ENCODE data around the gene PABPN1L. TPM values are rescaled to one million over a fixed set of nuclear protein-coding genes. Genes with fewer than 3 reads are reported as not detected.

Gene PABPN1L
- total RNA-seq, 6 experiments from 2014 or later = 0.37 TPM; not detected in 5

GRCh38 chr16:88876942-88877526 is 10.6 kb upstream of the PABPN1L start:
- H3K36me3 ChIP-seq = no peaks in the 10 kb centered on the region
- intact Hi-C loops (cut with DNase I) = no loop called here
- H3K9me3 ChIP-seq = no peaks in the 10 kb centered on the region
- H3K4me1 ChIP-seq = peaks cover 0 to 18% (median 0%) of the 10 kb centered on the region in 4 donors
- ATAC-seq (no peak), DNase-seq (no peak)
- no peak overlapping the region for H3K27ac ChIP-seq
- no peak for TF ChIP-seq CTCF (IDR thresholded peaks at IDR 0.05)
- TF ChIP-seq POLR2A (IDR thresholded peaks at IDR 0.05) = no peak
- no peak overlapping the region for H3K4me3 ChIP-seq
- H3K27me3 ChIP-seq = no peaks in the 10 kb centered on the region
- WGBS (ENCODE audit: insufficient coverage, low coverage, low lambda C conversion rate, missing lambda C conversion rate) = 91% methylated on average over 4 of the region's 33 CpGs

GRCh38 chr16:88875703-88876234 is 9.3 kb upstream of the PABPN1L start:
- DNase-seq (no peak), ATAC-seq (no peak)
- no peaks in the 10 kb centered on the region for H3K27me3 ChIP-seq
- H3K4me3 ChIP-seq = no peak overlapping the region
- no peak overlapping the region for H3K27ac ChIP-seq
- intact Hi-C loops (cut with DNase I) = no loop called here
- no peak for TF ChIP-seq POLR2A (IDR thresholded peaks at IDR 0.05)
- TF ChIP-seq CTCF (IDR thresholded peaks at IDR 0.05) = no peak
- WGBS (ENCODE audit: insufficient coverage, low coverage, low lambda C conversion rate, missing lambda C conversion rate) = 92% methylated on average over 10 of the region's 22 CpGs
- no peaks in the 10 kb centered on the region for H3K36me3 ChIP-seq
- H3K9me3 ChIP-seq = no peaks in the 10 kb centered on the region
- H3K4me1 ChIP-seq = peaks cover 0 to 10% (median 0%) of the 10 kb centered on the region in 4 donors

- Histone ChIP-seq H3K4me1 (peaks cover 0 to 4% (median 0%) of the 10 kb centered on the region in 4 donors), H3K9me3 (no peaks in the 10 kb centered on the region), H3K27ac (no peak overlapping the region), H3K4me3 (no peak overlapping the region), H3K36me3 (no peaks in the 10 kb centered on the region), H3K27me3 (no peaks in the 10 kb centered on the region)
- 89% methylated on average over 24 of the region's 34 CpGs for WGBS (ENCODE audit: insufficient coverage, low coverage, low lambda C conversion rate, missing lambda C conversion rate)
- ATAC-seq (no peak), DNase-seq (no peak)
- no peak for TF ChIP-seq POLR2A (IDR thresholded peaks at IDR 0.05)
- TF ChIP-seq CTCF (IDR thresholded peaks at IDR 0.05) = no peak
- intact Hi-C loops (cut with DNase I) = no loop called here
These were observed 8.6 kb upstream of the PABPN1L start for GRCh38 chr16:88874938-88875599.

GRCh38 chr16:88872650-88873331 is 6.3 kb upstream of the PABPN1L start:
- intact Hi-C loops (cut with DNase I) = no loop called here
- Histone ChIP-seq H3K27me3 (no peaks in the 10 kb centered on the region), H3K4me3 (no peak overlapping the region), H3K4me1 (no peaks in the 10 kb centered on the region), H3K36me3 (no peaks in the 10 kb centered on the region), H3K27ac (no peak overlapping the region), H3K9me3 (no peaks in the 10 kb centered on the region)
- DNase-seq = no peak
- ATAC-seq = no peak
- TF ChIP-seq POLR2A (IDR thresholded peaks at IDR 0.05) (no peak), CTCF (IDR thresholded peaks at IDR 0.05) (no peak)
- 71% methylated on average over 9 of the region's 25 CpGs for whole genome bisulfite sequencing (ENCODE audit: insufficient coverage, low coverage, low lambda C conversion rate, missing lambda C conversion rate)

Data from right lobe of liver (tissue), 6 donors.